ENCODE data around the gene PSMC1.
A peak's percentile ranks its signal among the peaks of the same experiment; 100 is the strongest.

The PSMC1 gene

GRCh38 chr14:90301668-90302090 lies 45.3 kb downstream of the PSMC1 start:
- DNase-seq (ENCODE audit: low spot score): peak; percentile 12

- no peak for DNase-seq (ENCODE audit: low spot score)
Measured at GRCh38 chr14:90302529-90303303, 46.4 kb downstream of the PSMC1 start.

DNA sequence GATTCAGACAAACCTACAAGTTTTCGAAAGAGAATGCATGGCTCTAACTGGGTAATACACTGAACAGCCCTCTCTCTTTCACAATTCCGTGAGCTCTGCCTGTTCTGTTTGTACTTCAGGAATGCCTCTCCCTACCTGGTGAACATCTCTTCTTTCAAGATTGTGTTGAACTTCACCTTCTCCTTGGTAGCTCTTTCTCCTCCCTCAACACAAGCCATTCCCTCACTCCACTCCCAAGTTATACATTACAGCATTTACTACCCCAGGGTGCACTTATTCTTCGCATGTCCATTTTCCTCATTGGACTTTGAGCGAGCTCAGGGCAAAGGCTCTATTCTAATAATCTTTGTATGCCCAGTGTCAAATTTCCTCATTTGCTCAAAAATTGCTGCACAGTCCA lies 47.1 kb downstream of the PSMC1 start:
- DNase-seq (ENCODE audit: low spot score): no peak

DNA sequence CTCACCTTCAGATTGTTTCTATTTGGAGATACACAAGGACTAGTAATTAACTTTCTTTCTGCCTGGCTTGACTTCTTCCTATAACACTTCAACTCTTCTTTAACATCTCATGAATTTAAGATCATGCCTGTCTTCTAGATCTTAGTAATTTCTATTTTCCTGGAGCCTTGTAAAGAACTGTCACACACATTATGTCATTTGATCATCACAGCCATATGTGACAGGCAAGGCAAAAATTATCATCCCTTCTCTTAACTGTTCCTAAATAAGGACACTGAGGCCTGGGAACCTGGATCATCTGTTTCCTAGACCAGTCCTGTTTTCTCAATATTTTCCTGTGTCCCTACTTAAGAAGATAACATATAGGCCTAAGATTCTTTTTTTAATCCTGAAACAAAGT lies 48.1 kb downstream of the PSMC1 start:
- no peak for DNase-seq (ENCODE audit: low spot score)

DNA sequence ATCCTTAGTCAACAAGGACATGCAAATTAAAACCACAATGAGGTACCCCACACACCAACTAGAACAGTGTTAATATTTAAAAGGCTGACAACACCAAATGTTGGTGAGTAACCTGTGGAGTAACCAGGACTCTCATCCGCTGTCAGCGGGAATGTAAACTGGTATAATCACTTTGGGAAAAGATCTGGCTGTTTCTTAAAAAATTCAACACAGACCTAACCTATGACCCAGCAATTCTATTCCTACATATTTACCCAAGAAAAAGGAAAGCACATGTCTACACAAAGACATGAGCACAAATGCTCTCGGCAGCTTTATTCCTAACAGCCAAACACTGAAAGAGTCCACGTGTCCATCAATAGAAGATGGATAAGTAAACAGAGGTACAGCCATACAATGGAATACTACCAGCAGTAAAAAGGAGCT lies 48.8 kb downstream of the PSMC1 start:
- DNase-seq (ENCODE audit: low spot score): no peak

DNA sequence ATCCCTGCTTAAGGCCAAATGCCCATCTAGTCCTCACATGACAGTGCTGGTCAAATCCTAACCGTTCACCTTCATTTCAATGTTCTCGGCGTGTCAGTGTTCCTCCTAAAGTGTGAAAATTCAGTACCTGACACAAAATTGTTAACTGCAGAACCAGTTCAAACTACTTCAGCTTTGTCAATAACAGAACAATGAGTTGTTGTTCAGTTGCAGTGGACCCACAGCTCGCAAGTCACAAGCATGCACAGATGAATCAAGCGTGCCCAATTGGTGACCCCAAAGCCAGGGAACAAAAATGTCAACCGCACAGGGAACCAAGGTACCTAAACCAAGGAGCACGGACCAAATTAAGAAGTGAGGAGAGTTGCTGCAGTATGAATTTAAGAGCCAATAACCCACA lies 52.2 kb downstream of the PSMC1 start:
- no peak for DNase-seq (ENCODE audit: low spot score)

GRCh38 chr14:90317286-90317685 lies 60.9 kb downstream of the PSMC1 start:
- DNase-seq (ENCODE audit: low spot score): no peak

- DNase-seq (ENCODE audit: low spot score): no peak
Measured at GRCh38 chr14:90318016-90318415, 61.7 kb downstream of the PSMC1 start.

GRCh38 chr14:90319173-90319572 lies 62.8 kb downstream of the PSMC1 start:
- no peak for DNase-seq (ENCODE audit: low spot score)

GRCh38 chr14:90319634-90320541 lies 63.5 kb downstream of the PSMC1 start:
- DNase-seq (ENCODE audit: low spot score): no peak

- no peak for DNase-seq (ENCODE audit: low spot score)
Measured at GRCh38 chr14:90321891-90322290, 65.5 kb downstream of the PSMC1 start.

All from SK-N-DZ (cell line).